ENCODE measurements around the gene HNRNPDL.
"Not testable (repeated sequence)": the region's sequence is repeated elsewhere in the genome, so short reads cannot be mapped to it uniquely, and the experiment has no call there.

The HNRNPDL gene

GRCh38 chr4:82434949-82435348, 4.7 kb upstream of the HNRNPDL start:
- FAIRE-seq, result no peak
- DNase-seq (ENCODE audit: extremely low spot score, insufficient read length, low read depth), result no peak

DNA sequence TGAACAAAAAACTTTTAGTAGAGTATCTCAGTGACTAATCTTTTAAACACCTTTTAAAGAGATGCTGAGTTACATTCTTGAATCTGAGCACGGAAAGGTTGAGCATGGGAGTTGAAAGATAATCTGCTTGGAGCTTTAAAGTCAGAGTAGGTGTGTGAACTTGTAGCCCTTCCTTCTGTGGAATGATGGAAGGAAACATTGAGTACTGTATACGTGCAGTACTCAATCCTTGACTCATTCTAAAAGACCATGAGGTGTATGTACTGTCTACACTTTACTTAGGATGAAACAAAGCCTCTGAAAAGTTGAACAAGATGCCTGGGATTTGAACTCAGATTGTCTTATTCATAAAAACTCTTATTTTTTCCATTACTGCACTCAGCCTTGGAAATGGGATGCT, 3.5 kb upstream of the HNRNPDL start:
- DNase-seq (ENCODE audit: extremely low spot score, insufficient read length, low read depth), result no peak
- FAIRE-seq, result no peak

DNA sequence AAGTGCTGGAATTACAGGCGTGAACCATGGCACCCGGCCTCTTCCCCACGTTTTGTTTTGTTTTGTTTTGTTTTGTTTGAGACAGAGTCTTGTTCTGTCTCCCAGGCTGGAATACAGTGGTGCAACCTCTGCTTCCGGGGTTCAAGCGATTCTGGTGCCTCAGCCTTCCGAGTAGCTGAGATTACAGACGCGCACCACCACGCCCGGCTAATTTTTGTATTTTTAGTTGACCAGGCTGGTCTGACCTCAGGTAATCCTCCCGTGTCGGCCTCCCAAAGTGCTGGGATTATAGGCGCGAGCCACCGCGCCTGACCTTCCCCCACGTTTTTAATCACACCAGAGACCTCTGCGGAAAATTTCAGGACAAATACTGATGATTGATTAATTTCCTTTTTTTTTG, 2.3 kb upstream of the HNRNPDL start:
- DNase-seq (ENCODE audit: extremely low spot score, insufficient read length, low read depth) (no peak), FAIRE-seq (no peak)

DNA sequence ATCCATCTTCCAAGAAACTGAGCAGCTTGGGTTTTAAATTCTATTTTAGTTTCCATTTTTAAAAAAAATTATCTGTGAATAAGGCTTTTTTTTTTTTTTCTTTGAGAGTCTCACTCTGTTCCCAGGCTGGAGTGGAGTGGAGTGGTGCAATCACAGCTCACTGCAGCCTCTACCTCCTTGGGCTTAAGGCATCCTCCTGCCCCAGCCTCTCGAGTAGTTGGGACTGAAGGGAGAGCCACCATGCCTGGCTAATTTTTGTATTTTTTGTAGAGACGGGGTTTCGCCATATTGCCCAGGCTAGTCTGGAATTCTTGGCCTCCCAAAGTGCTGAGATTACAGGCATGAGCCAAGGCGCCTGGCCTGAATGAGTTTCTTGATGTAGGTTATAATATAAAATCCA, 1.6 kb upstream of the HNRNPDL start:
- no peak for FAIRE-seq
- DNase-seq (ENCODE audit: extremely low spot score, insufficient read length, low read depth), result no peak

GRCh38 chr4:82430964-82431745, 893 bp upstream of the HNRNPDL start:
- FAIRE-seq, result peak; percentile 44
- no peak for DNase-seq (ENCODE audit: extremely low spot score, insufficient read length, low read depth)

DNA sequence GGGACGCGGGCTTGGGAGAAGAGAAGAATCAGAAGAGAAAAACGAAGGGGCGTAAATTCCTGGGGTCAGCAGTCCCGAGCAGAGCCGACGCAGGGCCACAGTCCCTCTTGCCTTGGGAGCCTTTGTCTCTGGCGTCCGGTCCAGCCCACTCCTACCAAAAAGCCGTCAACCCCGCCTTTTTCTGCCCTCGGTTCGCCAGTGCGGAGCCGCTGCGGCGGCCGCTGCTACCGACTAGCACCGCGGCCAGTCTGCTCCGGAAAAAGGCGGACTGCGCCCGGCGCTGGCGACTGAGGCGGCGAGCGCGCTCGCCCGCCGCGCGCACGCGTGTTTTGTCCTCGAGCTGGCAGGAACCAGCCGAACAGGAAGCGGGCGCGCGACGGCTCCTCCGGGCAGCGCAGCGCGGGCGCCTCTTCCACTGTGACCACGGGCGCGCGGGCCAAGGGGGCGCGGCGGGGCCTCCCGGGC, 502 bp downstream of the HNRNPDL start:
- DNase-seq (ENCODE audit: extremely low spot score, insufficient read length, low read depth) (no peak), FAIRE-seq (no peak)

DNA sequence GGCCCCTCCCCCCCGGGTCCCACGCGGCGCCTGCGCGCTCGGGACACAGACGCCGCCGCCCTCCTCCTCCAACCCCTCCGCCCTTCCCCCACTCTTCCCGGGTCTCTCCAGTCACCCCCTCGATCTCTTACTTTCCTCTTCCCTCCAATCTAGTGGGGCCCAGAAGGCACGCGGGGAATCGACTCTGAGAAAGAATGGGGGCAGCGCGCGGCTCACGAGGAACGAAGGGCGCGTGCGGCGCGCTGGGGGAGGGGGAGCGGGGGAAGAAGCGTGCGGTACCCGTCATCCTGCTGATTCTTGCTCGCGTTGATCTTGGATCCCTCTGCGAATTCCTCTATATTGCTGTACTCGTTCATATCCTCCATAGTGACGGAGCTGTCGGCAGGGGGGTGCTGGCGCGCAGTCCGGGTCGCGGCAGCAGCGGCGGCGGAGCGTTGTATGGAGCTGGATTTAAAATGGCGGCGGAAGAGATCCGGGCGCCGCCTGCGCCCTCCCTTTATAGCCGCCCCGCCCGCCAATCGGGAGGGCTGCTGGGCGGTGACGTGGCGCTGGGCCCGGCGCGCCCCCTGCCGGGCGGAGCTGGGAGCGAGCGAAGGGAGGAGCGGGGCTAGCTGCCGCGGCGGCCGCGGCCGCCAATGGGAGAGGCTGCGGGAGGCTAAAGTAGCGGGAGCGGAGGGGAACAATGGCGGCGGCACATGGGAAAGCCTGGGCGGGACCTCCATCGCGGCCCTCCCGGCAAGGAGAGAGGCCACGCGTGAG, 1.1 kb downstream of the HNRNPDL start:
- FAIRE-seq (peak; percentile 90), DNase-seq (ENCODE audit: extremely low spot score, insufficient read length, low read depth) (peak; percentile 84)

- FAIRE-seq (peak; percentile 74), DNase-seq (ENCODE audit: extremely low spot score, insufficient read length, low read depth) (no peak)
Measured at GRCh38 chr4:82428526-82428968, 1.7 kb downstream of the HNRNPDL start.

- no peak for FAIRE-seq
- DNase-seq (ENCODE audit: extremely low spot score, insufficient read length, low read depth), result no peak
Measured at GRCh38 chr4:82425478-82425877, 4.8 kb downstream of the HNRNPDL start.

DNA sequence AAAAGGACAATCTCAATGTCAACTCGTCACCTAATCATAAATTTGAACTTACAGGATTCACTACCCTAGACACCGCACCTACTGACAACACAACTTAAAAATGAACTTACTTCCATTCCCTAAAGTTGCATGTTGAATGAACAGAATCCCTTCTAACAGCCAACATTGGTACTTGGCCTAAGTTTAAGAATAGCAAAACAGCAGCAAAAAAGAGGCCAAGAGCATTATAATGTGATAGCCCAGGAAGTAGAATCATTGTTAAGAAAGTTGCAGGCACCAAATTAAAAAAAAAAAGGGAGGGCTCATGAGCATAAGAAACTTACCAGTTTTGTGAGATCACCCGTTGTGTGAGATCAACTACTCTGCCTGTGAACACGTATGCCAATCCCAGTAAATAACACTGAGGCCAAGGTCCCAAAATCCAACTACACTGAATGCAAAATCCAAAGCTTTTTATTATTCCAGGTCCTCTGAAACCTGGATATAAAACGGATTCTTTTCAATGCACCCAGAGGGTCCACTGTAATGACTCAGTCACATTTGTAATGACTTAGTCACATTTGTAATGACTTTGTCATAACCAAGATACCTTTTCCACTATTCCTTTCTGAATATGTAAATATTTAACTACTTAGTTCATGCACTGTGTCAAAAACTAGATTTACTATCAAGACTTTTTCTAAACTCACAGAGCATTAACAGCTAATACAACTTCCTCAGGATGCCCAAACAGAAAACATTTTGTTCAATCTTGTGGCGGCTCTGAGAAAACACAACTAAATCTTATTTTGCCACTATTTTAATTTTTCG, 6.8 kb downstream of the HNRNPDL start:
- DNase-seq (ENCODE audit: extremely low spot score, insufficient read length, low read depth) (no peak), FAIRE-seq (no peak)

- FAIRE-seq (no peak), DNase-seq (ENCODE audit: extremely low spot score, insufficient read length, low read depth) (no peak)
Measured at GRCh38 chr4:82422616-82423015, 7.6 kb downstream of the HNRNPDL start.

GRCh38 chr4:82421796-82422560, 8.3 kb downstream of the HNRNPDL start:
- FAIRE-seq (peak; percentile 52), DNase-seq (ENCODE audit: extremely low spot score, insufficient read length, low read depth) (no peak)

DNA sequence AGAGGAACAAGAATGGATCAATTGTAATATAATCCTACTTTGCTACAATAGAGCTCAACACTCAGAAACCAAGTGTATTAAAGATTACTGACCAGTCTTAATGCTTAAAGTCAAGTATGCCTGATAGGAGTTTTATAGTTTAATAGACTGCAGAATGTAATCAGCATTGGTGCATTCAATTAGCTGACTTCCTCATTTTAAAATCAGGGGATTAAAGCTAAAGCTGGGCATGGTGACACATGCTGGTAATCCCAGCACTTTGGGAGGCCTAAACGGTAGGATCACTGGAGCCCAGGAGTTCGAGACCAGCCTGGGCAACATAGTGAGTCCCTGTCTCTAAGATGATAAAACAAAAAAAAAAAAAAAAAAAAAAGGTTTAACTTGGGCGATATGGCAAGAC, 10.8 kb downstream of the HNRNPDL start:
- DNase-seq (ENCODE audit: extremely low spot score, insufficient read length, low read depth) (no peak), FAIRE-seq (no peak)

GRCh38 chr4:82415922-82416365, 14.3 kb downstream of the HNRNPDL start:
- no peak for FAIRE-seq

GRCh38 chr4:82415061-82415460, 15.2 kb downstream of the HNRNPDL start:
- FAIRE-seq, result not testable (repeated sequence)

More at GRCh38 chr4:82415922-82416365, 14.3 kb downstream of the HNRNPDL start:
- no peak for DNase-seq (ENCODE audit: extremely low spot score, insufficient read length, low read depth)

DNA sequence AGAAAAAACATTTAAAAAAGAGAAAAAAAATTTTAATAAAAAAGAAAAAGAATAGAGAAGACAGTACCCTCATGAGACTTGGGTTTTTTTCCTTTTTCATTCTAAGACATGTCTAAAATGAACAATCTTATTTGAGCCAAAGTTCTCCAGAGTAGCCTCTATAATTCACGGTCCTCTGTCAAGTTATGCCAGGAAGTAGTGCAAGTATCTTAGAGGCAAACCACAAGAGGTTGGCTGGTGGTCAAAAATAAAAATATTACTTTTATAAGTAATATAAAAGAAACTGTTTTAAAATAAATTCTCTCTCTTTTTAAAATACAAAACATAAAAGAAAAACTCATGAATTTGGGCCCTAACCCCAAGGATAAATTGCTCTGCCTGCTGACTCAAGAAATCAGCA, 26.5 kb downstream of the HNRNPDL start:
- no peak for FAIRE-seq

More at GRCh38 chr4:82415061-82415460, 15.2 kb downstream of the HNRNPDL start:
- not testable (repeated sequence) for DNase-seq (ENCODE audit: extremely low spot score, insufficient read length, low read depth)

GRCh38 chr4:82402196-82402775, 28.0 kb downstream of the HNRNPDL start:
- DNase-seq (ENCODE audit: extremely low spot score, insufficient read length, low read depth) (no peak), FAIRE-seq (no peak)

More for the DNA sequence above, 26.5 kb downstream of the HNRNPDL start:
- DNase-seq (ENCODE audit: extremely low spot score, insufficient read length, low read depth), result no peak

GRCh38 chr4:82401600-82401999, 28.7 kb downstream of the HNRNPDL start:
- FAIRE-seq, result no peak
- no peak for DNase-seq (ENCODE audit: extremely low spot score, insufficient read length, low read depth)

GRCh38 chr4:82398263-82398662, 32.0 kb downstream of the HNRNPDL start:
- no peak for DNase-seq (ENCODE audit: extremely low spot score, insufficient read length, low read depth)

More at GRCh38 chr4:82398263-82398662, 32.0 kb downstream of the HNRNPDL start:
- no peak for FAIRE-seq

Data from GM18507 (cell line).